ENCODE measurements around the gene TMEM183A.

The TMEM183A gene

GRCh38 chr1:203036537-203036936 is 29.4 kb downstream of the TMEM183A start:
- DNase-seq (ENCODE audit: insufficient read length, low spot score) (peak; percentile 23), FAIRE-seq (no peak)
- TF ChIP-seq, protein P1, sequence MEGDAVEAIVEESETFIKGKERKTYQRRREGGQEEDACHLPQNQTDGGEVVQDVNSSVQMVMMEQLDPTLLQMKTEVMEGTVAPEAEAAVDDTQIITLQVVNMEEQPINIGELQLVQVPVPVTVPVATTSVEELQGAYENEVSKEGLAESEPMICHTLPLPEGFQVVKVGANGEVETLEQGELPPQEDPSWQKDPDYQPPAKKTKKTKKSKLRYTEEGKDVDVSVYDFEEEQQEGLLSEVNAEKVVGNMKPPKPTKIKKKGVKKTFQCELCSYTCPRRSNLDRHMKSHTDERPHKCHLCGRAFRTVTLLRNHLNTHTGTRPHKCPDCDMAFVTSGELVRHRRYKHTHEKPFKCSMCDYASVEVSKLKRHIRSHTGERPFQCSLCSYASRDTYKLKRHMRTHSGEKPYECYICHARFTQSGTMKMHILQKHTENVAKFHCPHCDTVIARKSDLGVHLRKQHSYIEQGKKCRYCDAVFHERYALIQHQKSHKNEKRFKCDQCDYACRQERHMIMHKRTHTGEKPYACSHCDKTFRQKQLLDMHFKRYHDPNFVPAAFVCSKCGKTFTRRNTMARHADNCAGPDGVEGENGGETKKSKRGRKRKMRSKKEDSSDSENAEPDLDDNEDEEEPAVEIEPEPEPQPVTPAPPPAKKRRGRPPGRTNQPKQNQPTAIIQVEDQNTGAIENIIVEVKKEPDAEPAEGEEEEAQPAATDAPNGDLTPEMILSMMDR (IDR thresholded peaks at IDR 0.05; ENCODE audit: insufficient read depth, missing control alignments): no peak

GRCh38 chr1:203037509-203038190 is 30.5 kb downstream of the TMEM183A start:
- FAIRE-seq (no peak), DNase-seq (ENCODE audit: insufficient read length, low spot score) (peak; percentile 14)
- TF ChIP-seq, protein P1 (IDR thresholded peaks at IDR 0.05; ENCODE audit: insufficient read depth, missing control alignments): no peak

DNA sequence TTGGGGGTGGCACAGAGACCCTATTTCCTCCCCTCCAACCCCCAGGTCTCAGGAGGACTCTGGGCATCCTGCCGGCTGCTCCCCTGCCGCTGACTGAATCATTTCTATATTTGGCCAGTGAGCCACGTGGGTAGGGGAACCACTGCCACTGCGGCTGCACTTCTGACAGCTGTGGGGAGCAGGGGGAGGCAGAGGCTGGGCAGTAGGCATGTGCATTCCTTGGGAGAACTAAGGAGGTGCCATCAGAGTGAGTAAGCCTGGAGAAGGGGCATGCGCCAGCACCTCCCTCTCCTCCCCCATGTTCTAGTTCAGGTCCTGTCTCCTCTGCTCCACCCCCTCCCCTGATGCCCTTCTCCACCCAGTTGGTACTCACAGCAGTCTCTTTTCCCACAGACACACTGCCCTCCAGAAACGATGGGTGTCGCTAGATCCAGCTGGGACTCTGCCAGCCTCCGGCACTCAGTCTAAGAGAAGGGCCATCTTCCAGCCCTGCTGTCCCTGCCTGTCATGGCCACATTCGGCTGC is 31.1 kb downstream of the TMEM183A start:
- DNase-seq (ENCODE audit: insufficient read length, low spot score): peak; percentile 17
- FAIRE-seq: no peak
- TF ChIP-seq, protein P1 (IDR thresholded peaks at IDR 0.05; ENCODE audit: insufficient read depth, missing control alignments): no peak

- DNase-seq (ENCODE audit: insufficient read length, low spot score): peak; percentile 97
- FAIRE-seq: peak; percentile 90
- TF ChIP-seq, protein P1 (IDR thresholded peaks at IDR 0.05; ENCODE audit: insufficient read depth, missing control alignments): peak; percentile 100
Observed at GRCh38 chr1:203038891-203039608, 31.9 kb downstream of the TMEM183A start.

GRCh38 chr1:203039609-203040512 is 32.7 kb downstream of the TMEM183A start:
- FAIRE-seq (no peak), DNase-seq (ENCODE audit: insufficient read length, low spot score) (peak; percentile 9)
- TF ChIP-seq, protein P1 (IDR thresholded peaks at IDR 0.05; ENCODE audit: insufficient read depth, missing control alignments): peak; percentile 25

DNA sequence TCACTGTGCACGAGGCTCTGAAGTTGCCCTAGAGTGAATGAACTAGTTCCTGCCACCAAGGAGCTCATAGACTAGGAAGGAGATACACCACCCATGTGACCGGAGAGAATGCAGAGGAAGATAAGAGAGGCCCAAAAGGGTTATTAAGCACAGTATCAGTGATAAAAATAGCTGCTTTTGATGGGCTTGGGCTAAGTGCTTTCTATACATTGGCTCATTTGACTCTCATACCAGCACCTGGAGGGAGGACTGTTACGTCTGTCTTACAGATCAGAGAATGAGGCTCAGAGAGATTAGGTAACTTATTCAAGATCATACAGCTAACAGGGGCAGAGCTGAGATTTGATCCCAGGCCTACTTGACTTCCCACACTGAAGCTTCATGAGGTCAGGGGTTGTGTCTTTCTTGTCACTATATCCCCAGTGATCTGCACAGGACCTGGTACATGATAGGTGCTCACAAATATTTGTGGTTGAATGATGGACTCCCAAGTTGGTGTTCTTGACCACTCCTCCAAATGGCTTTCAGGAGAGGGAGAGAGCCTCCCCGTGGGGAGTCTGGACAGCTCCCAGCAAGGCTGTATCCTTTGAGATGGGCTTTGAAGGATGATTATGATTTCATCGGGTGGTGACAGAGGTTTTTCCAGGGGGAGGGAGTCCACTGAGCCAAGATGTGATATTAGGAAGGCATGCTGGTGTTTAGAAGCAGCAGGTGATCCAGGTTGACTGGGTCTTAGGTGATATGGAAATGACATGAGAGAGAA is 33.5 kb downstream of the TMEM183A start:
- TF ChIP-seq, protein P1 (IDR thresholded peaks at IDR 0.05; ENCODE audit: insufficient read depth, missing control alignments): no peak
- no peak for DNase-seq (ENCODE audit: insufficient read length, low spot score)
- no peak for FAIRE-seq
